ENCODE data around the gene GADD45G. TPM values are rescaled to one million over a fixed set of nuclear protein-coding genes. Genes with fewer than 3 reads are reported as not detected.

The GADD45G gene
- total RNA-seq, 4 donors from 2014 or later, result 5.5 to 13.9 (median 8.2) TPM

- TF ChIP-seq, protein P1, sequence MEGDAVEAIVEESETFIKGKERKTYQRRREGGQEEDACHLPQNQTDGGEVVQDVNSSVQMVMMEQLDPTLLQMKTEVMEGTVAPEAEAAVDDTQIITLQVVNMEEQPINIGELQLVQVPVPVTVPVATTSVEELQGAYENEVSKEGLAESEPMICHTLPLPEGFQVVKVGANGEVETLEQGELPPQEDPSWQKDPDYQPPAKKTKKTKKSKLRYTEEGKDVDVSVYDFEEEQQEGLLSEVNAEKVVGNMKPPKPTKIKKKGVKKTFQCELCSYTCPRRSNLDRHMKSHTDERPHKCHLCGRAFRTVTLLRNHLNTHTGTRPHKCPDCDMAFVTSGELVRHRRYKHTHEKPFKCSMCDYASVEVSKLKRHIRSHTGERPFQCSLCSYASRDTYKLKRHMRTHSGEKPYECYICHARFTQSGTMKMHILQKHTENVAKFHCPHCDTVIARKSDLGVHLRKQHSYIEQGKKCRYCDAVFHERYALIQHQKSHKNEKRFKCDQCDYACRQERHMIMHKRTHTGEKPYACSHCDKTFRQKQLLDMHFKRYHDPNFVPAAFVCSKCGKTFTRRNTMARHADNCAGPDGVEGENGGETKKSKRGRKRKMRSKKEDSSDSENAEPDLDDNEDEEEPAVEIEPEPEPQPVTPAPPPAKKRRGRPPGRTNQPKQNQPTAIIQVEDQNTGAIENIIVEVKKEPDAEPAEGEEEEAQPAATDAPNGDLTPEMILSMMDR (IDR thresholded peaks at IDR 0.05; ENCODE audit: low read depth), result no peak
Measured at GRCh38 chr9:89612566-89613278, 7.9 kb downstream of the GADD45G start.

- TF ChIP-seq, protein P1 (IDR thresholded peaks at IDR 0.05; ENCODE audit: low read depth), result no peak
Measured at GRCh38 chr9:89613912-89614892, 9.4 kb downstream of the GADD45G start.

- TF ChIP-seq, protein P1 (IDR thresholded peaks at IDR 0.05; ENCODE audit: low read depth), result no peak
Measured at GRCh38 chr9:89615661-89616060, 10.8 kb downstream of the GADD45G start.

GRCh38 chr9:89616411-89616810 is 11.6 kb downstream of the GADD45G start:
- TF ChIP-seq, protein P1 (IDR thresholded peaks at IDR 0.05; ENCODE audit: low read depth), result no peak

DNA sequence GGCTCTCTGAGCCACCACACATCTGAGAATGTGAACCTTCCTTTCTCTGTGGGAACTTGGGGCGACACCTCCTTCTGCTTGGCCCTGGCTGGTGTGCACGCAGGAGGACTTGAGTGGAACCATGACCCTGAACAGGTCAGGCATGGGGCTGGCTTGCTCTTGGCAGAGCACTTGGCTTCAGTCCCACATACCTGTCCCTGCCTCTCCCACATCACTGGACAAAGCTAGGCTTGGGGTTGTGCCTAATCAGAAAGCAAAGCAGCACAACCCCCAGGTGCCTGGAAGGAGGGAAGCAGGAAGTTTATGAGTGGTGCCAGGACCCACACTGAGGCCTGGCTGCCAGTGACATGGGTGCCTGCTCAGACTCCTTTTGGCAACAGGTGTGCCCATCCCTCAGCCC is 13.2 kb downstream of the GADD45G start:
- TF ChIP-seq, protein P1 (IDR thresholded peaks at IDR 0.05; ENCODE audit: low read depth), result no peak

DNA sequence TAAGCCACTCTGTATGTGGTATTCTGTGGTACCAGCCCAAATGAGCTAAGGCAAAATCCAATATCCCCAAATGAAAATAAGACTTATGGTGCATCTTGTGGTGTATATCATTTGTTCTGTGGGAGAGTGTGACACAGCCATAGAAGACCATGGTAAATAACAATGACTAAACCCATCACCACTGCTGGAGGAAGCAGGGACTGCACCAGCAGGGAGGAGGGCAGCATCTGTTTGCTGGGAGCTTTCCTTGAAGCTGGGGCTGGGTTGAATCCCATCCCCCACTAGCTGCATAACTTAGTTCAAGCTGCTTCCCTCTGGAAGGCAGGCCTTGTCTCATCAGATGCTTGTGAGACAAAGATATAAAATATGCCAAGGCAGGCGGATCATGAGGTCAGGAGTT is 14.2 kb downstream of the GADD45G start:
- TF ChIP-seq, protein P1 (IDR thresholded peaks at IDR 0.05; ENCODE audit: low read depth), result no peak

Measured in subcutaneous adipose tissue (tissue), 4 donors.